ENCODE measurements around the gene HS3ST1.

The HS3ST1 gene

DNA sequence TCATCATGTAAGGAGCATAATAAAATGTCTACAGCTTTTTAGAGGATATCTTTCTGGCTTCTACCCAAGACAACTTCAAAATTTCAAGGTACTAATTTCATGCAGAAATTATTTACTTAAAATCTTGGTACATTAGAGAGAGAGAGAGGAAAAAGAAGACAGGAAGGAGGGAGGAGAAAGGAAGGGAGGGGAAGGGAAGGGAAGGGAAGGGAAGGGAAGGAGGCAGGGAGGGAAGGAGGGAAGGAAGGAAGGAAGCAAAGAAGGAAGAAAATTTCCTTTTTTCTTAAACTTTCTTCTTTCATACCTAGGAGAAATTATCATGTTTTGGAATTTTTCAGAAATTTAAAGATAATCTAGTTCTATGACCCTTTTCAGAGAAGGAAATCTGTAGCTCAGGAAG, 61.8 kb downstream of the HS3ST1 start:
- TF ChIP-seq TAF1 (IDR thresholded peaks at IDR 0.05; ENCODE audit: borderline replicate concordance, insufficient read depth, low read length) (no peak), POLR2AphosphoS5 (IDR thresholded peaks at IDR 0.05; ENCODE audit: low read depth, low read length) (no peak), FOXP2 (optimal IDR thresholded peaks at IDR 0.05; ENCODE audit: borderline replicate concordance, extremely low read depth, extremely low read length, insufficient read depth) (no peak), SIN3A (IDR thresholded peaks at IDR 0.05; ENCODE audit: borderline replicate concordance, insufficient read depth, low read length) (no peak)
- TF ChIP-seq, protein P1, sequence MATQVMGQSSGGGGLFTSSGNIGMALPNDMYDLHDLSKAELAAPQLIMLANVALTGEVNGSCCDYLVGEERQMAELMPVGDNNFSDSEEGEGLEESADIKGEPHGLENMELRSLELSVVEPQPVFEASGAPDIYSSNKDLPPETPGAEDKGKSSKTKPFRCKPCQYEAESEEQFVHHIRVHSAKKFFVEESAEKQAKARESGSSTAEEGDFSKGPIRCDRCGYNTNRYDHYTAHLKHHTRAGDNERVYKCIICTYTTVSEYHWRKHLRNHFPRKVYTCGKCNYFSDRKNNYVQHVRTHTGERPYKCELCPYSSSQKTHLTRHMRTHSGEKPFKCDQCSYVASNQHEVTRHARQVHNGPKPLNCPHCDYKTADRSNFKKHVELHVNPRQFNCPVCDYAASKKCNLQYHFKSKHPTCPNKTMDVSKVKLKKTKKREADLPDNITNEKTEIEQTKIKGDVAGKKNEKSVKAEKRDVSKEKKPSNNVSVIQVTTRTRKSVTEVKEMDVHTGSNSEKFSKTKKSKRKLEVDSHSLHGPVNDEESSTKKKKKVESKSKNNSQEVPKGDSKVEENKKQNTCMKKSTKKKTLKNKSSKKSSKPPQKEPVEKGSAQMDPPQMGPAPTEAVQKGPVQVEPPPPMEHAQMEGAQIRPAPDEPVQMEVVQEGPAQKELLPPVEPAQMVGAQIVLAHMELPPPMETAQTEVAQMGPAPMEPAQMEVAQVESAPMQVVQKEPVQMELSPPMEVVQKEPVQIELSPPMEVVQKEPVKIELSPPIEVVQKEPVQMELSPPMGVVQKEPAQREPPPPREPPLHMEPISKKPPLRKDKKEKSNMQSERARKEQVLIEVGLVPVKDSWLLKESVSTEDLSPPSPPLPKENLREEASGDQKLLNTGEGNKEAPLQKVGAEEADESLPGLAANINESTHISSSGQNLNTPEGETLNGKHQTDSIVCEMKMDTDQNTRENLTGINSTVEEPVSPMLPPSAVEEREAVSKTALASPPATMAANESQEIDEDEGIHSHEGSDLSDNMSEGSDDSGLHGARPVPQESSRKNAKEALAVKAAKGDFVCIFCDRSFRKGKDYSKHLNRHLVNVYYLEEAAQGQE (IDR thresholded peaks at IDR 0.05; ENCODE audit: insufficient read depth in 1 of 2, low read depth in 2 of 2, low read length in 2 of 2), result no peak

DNA sequence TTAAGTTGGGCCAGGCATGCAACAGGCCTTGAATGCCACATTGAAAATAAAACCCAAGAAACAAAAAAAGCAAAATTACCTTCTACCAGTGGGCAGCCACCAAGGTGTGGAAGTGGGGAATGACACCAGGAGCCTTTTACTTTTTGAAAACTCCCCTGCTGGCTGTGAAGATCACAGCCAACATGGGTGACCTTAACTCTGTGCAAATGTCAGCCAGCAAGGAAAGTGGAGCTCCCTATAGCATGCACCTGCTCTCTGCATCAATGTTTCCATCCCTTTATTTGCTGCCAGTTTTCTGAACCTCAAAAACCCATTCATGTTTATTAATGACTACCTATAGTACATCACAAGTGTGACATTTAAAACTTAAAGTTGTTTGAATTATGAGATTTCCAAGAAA, 63.7 kb downstream of the HS3ST1 start:
- no peak for TF ChIP-seq TAF1 (IDR thresholded peaks at IDR 0.05; ENCODE audit: borderline replicate concordance, insufficient read depth, low read length)
- TF ChIP-seq FOXP2 (optimal IDR thresholded peaks at IDR 0.05; ENCODE audit: borderline replicate concordance, extremely low read depth, extremely low read length, insufficient read depth), result no peak
- TF ChIP-seq SIN3A (IDR thresholded peaks at IDR 0.05; ENCODE audit: borderline replicate concordance, insufficient read depth, low read length), result no peak
- TF ChIP-seq POLR2AphosphoS5 (IDR thresholded peaks at IDR 0.05; ENCODE audit: low read depth, low read length), result no peak
- TF ChIP-seq, protein P1 (IDR thresholded peaks at IDR 0.05; ENCODE audit: insufficient read depth in 1 of 2, low read depth in 2 of 2, low read length in 2 of 2), result no peak

DNA sequence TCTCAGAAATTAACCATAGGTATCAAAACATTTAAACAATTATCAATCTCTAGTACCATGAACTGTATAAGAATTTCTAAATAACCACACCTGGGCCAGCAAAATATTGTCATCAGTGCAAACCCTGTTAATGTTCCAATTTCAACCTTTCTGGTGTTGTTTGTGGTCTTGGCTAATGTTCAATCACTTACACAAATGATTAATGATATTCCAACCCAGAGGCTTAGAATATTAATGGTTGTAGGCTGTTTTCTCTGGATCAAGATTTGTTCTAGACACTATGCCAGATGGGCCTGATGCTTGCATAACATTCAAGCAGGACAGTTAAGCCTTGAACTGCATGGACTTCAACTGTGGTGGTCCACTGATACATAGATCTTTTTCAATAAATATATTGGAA, 69.1 kb downstream of the HS3ST1 start:
- no peak for TF ChIP-seq SIN3A (IDR thresholded peaks at IDR 0.05; ENCODE audit: borderline replicate concordance, insufficient read depth, low read length)
- no peak for TF ChIP-seq POLR2AphosphoS5 (IDR thresholded peaks at IDR 0.05; ENCODE audit: low read depth, low read length)
- no peak for TF ChIP-seq FOXP2 (optimal IDR thresholded peaks at IDR 0.05; ENCODE audit: borderline replicate concordance, extremely low read depth, extremely low read length, insufficient read depth)

DNA sequence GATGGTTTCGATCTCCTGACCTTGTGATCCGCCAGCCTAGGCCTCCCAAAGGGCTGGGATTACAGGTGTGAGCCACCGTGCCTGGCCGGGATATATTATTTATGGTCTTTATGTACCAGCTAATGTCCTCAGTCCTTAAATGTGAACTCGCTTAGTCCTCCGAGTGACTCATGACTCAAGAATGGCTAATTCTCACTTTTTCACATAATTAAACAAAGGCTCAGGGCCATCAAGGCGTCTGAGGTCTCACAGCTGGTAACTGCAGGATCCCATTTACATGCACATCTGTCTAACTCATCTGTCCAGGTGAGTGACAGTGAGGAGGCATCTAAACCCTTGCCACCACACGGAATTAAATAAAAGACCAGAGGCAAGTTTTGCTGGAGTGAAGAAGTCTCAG, 73.5 kb downstream of the HS3ST1 start:
- TF ChIP-seq TAF1 (IDR thresholded peaks at IDR 0.05; ENCODE audit: borderline replicate concordance, insufficient read depth, low read length) (no peak), FOXP2 (optimal IDR thresholded peaks at IDR 0.05; ENCODE audit: borderline replicate concordance, extremely low read depth, extremely low read length, insufficient read depth) (no peak), POLR2AphosphoS5 (IDR thresholded peaks at IDR 0.05; ENCODE audit: low read depth, low read length) (no peak), SIN3A (IDR thresholded peaks at IDR 0.05; ENCODE audit: borderline replicate concordance, insufficient read depth, low read length) (no peak)
- TF ChIP-seq, protein P1 (IDR thresholded peaks at IDR 0.05; ENCODE audit: insufficient read depth in 1 of 2, low read depth in 2 of 2, low read length in 2 of 2), result no peak

DNA sequence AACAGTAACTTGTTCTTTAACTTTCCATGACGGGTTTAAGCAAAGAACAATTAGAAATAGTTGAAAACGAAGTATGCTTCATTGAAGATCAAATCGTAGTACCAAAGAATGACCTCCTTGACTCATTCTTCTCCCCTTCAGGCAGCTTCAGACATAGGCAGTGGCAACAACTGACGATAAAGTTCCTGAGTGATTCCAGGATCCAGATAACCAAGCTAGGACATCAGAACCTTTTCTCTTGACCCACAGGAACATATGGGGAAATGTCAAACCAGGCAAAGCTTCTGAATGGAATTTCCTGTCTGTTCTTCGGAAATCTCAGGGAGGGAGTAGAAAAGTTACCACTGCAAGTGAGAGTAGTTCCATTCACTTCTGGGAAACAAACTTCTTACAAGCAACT, 74.2 kb downstream of the HS3ST1 start:
- no peak for TF ChIP-seq TAF1 (IDR thresholded peaks at IDR 0.05; ENCODE audit: borderline replicate concordance, insufficient read depth, low read length)

DNA sequence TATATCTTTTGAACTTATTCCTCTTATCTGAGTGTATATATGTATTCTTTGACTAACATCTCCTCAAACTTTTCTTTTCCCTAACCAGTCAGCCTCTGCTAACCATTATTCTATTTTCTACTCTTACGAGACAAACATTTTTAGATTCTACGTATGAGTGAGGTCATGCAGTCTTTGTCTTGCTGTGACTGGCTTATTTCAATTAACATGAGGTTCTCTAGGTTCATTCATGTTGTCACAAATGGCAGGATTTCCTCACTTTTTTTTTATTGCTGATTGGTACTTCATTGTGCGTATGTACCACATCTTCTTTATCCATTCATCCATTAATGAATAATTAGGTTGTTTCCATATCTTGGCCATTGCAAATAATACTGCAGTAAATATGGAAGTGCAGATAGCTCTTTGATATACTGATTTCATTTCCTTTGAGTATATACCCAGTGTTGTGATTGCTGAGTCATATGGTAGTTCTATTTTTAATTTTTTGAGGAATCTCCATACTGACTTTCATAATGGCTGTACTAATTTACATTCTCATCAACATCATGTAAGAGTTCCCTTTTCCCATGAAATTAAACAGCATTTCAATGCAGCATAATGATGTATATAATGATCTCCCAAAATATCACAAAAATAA, 80.1 kb downstream of the HS3ST1 start:
- TF ChIP-seq, protein P1 (IDR thresholded peaks at IDR 0.05; ENCODE audit: insufficient read depth in 1 of 2, low read depth in 2 of 2, low read length in 2 of 2), result no peak
- TF ChIP-seq FOXP2 (optimal IDR thresholded peaks at IDR 0.05; ENCODE audit: borderline replicate concordance, extremely low read depth, extremely low read length, insufficient read depth) (no peak), TAF1 (IDR thresholded peaks at IDR 0.05; ENCODE audit: borderline replicate concordance, insufficient read depth, low read length) (no peak), SIN3A (IDR thresholded peaks at IDR 0.05; ENCODE audit: borderline replicate concordance, insufficient read depth, low read length) (no peak), POLR2AphosphoS5 (IDR thresholded peaks at IDR 0.05; ENCODE audit: low read depth, low read length) (no peak)
